SK-N-SH (cell line): ENCODE results near the gene TMEM170A. TPM values are rescaled to one million over a fixed set of nuclear protein-coding genes. Genes with fewer than 3 reads are reported as not detected.

ENCODE experiments used
- CTCF ChIA-PET: fragments of 300-600, 350-600 bp; formaldehyde crosslinking; extraction: SDS; loops from one replicate; lab custom pipeline; 2021; lab: Yijun Ruan, JAX
- POLR2A ChIA-PET: fragments of 350-600 bp; sonication (Branson Sonifier 250); formaldehyde crosslinking; extraction: SDS; loops from one replicate; lab custom pipeline; 2020; ENCODE audit warnings: antibody characterized with exemption, inconsistent platforms; lab: Yijun Ruan, JAX
- DNase-seq: peaks from one replicate; pipeline ENCODE4 v3.0.0; 2012
- H2AFZ ChIP-seq: fragments of 200-600 bp; sonication (generic); 2 replicates; pipeline ENCODE4 v1.8.1; 2016; ENCODE audit warnings: antibody characterized with exemption, mild to moderate bottlenecking, low read depth
- H3F3A ChIP-seq: fragments of 200-600 bp; sonication (generic); replicated peaks from 2 replicates; pipeline ENCODE3; 2016; ENCODE audit warnings: antibody characterized with exemption, mild to moderate bottlenecking; ENCODE audit not compliant: insufficient read depth
- H3K27ac ChIP-seq, 2 experiments: fragments of 200-500 bp in 1 of 2; fragments of 200-600 bp in 1 of 2; sonication (Bioruptor generic) in 1 of 2; sonication (generic), shearing (Covaris generic) in 1 of 2; 2 replicates each; pipeline versions ENCODE4 v1.5.1 to v1.6.1; 2014 to 2016; ENCODE audit warnings: low read depth in 2 of 2, inconsistent platforms in 1 of 2, low read length in 1 of 2, mild to moderate bottlenecking in 1 of 2, mixed read lengths in 1 of 2
- H3K27me3 ChIP-seq: fragments of 200-600 bp; sonication (generic), shearing (Covaris generic); 2 replicates; pipeline ENCODE4 v1.6.1; 2016; ENCODE audit warnings: mixed run types; ENCODE audit not compliant: insufficient read depth
- H3K36me3 ChIP-seq, 2 experiments: fragments of 200-500 bp in 1 of 2; fragments of 200-600 bp in 1 of 2; sonication (Bioruptor generic) in 1 of 2; sonication (generic) in 1 of 2; replicated peaks in 1 of 2; 2 replicates each; pipeline versions ENCODE3 to v1.5.1; 2014 to 2016; ENCODE audit warnings: low read length in 1 of 2, mild to moderate bottlenecking in 1 of 2; ENCODE audit not compliant: insufficient read depth in 2 of 2, control insufficient read depth in 1 of 2
- H3K4me1 ChIP-seq, 2 experiments: fragments of 200-500 bp in 1 of 2; fragments of 200-600 bp in 1 of 2; sonication (Bioruptor generic) in 1 of 2; sonication (generic), shearing (Covaris generic) in 1 of 2; 2 replicates each; pipeline versions ENCODE4 v1.5.1 to v1.6.1; 2014 to 2016; ENCODE audit warnings: low read depth in 1 of 2, low read length in 1 of 2, mixed run types in 1 of 2; ENCODE audit not compliant: insufficient read depth in 2 of 2, control insufficient read depth in 1 of 2
- H3K4me2 ChIP-seq: fragments of 200-600 bp; sonication (generic), shearing (Covaris generic); 2 replicates; pipeline ENCODE4 v1.6.1; 2017; ENCODE audit warnings: mixed run types
- H3K4me3 ChIP-seq, 2 experiments: fragments of 200-500 bp in 1 of 2; fragments of 200-600 bp in 1 of 2; sonication (Bioruptor generic) in 1 of 2; sonication (generic), shearing (Covaris generic) in 1 of 2; 2 replicates each; pipeline versions ENCODE4 v1.5.1 to v1.8.1; 2014 to 2016; ENCODE audit warnings: low read depth in 2 of 2, inconsistent platforms in 1 of 2, low read length in 1 of 2, mild to moderate bottlenecking in 1 of 2, mixed read lengths in 1 of 2, moderate library complexity in 1 of 2
- H3K79me2 ChIP-seq: fragments of 200-600 bp; sonication (generic); 2 replicates; pipeline ENCODE4 v1.8.1; 2017; ENCODE audit warnings: mild to moderate bottlenecking; ENCODE audit not compliant: insufficient read depth
- H3K9ac ChIP-seq: fragments of 200-600 bp; sonication (generic); 2 replicates; pipeline ENCODE4 v1.6.1; 2017; ENCODE audit warnings: mixed run types
- H3K9me2 ChIP-seq: fragments of 200-600 bp; sonication (generic); 2 replicates; pipeline ENCODE4 v1.6.1; 2017; ENCODE audit warnings: mixed run types
- H3K9me3 ChIP-seq: fragments of 200-600 bp; sonication (generic); 2 replicates; pipeline ENCODE4 v1.6.1; 2017; ENCODE audit warnings: mixed run types, mild to moderate bottlenecking, moderate library complexity
- H4K20me1 ChIP-seq: fragments of 200-600 bp; sonication (generic); 2 replicates; pipeline ENCODE4 v1.6.1; 2017; ENCODE audit warnings: mild to moderate bottlenecking, mixed run types; ENCODE audit not compliant: insufficient read depth
- CTCF ChIP-seq: fragments of 200-600 bp; sonication (generic); IDR thresholded peaks from 2 replicates; pipeline ENCODE4 v1.6.1; 2017; ENCODE audit warnings: antibody characterized with exemption, mild to moderate bottlenecking, moderate library complexity
- ELF1 ChIP-seq: IDR thresholded peaks from 2 replicates; pipeline ENCODE4 v1.4.0; 2012
- EP300 ChIP-seq, 2 experiments: IDR thresholded peaks; 2 replicates each; pipeline versions ENCODE4 v1.4.0 to v1.6.1; 2012; ENCODE audit warnings: borderline replicate concordance in 1 of 2, low read depth in 1 of 2, low read length in 1 of 2
- EZH2phosphoT487 ChIP-seq: fragments of 200-600 bp; sonication (generic); IDR thresholded peaks from 2 replicates; pipeline ENCODE4 v1.6.1; 2017; ENCODE audit warnings: low read depth, mixed run types, mild to moderate bottlenecking, antibody characterized with exemption, moderate library complexity, borderline replicate concordance
- FOSL2 ChIP-seq: IDR thresholded peaks from 2 replicates; pipeline ENCODE4 v1.4.0; 2012; ENCODE audit warnings: low read depth, mild to moderate bottlenecking, moderate library complexity, borderline replicate concordance
- FOXJ3 ChIP-seq: sonication (generic); formaldehyde crosslinking; IDR thresholded peaks from 2 replicates; pipeline ENCODE4 v1.5.1; 2020; ENCODE audit warnings: mild to moderate bottlenecking, missing genetic modification reagents
- MAX ChIP-seq: IDR thresholded peaks from 2 replicates; pipeline ENCODE4 v1.4.0; 2012; ENCODE audit warnings: low read depth
- MEF2A ChIP-seq: IDR thresholded peaks from 2 replicates; pipeline ENCODE4 v1.4.0; 2012; ENCODE audit warnings: low read depth, borderline replicate concordance
- MXI1 ChIP-seq: IDR thresholded peaks from 2 replicates; pipeline ENCODE4 v1.6.1; 2012; ENCODE audit warnings: mild to moderate bottlenecking, low read depth, low read length, improper control_type of control experiment
- POLR2AphosphoS5 ChIP-seq: IDR thresholded peaks from 2 replicates; pipeline ENCODE4 v1.6.1; 2012; ENCODE audit warnings: low read depth, low read length
- SMC3 ChIP-seq: IDR thresholded peaks from 2 replicates; pipeline ENCODE4 v1.6.1; 2012; ENCODE audit warnings: low read depth, low read length, improper control_type of control experiment
- TAF1 ChIP-seq: IDR thresholded peaks from 2 replicates; pipeline ENCODE4 v1.6.1; 2012; ENCODE audit warnings: low read depth, mild to moderate bottlenecking, low read length, moderate library complexity, borderline replicate concordance
- USF2 ChIP-seq: fragments of 150-350 bp; IDR thresholded peaks from 2 replicates; pipeline ENCODE4 v1.6.1; 2017; ENCODE audit warnings: antibody characterized with exemption, low read length, low read depth, borderline replicate concordance
- YY1 ChIP-seq: IDR thresholded peaks from 2 replicates; pipeline ENCODE4 v1.4.0; 2012; ENCODE audit warnings: low read depth, mild to moderate bottlenecking
- WGBS: methylation state at CpG from one replicate; pipeline ENCODE4 v1.1.6; 2017; ENCODE audit warnings: low lambda C conversion rate; 5-methylcytosine and 5-hydroxymethylcytosine counted together
- polyA plus RNA-seq, 3 experiments: library from polyadenylated mRNA; depleted of rRNA; stranded (reverse); fragments of >200 nt; gene quantifications; 2 replicates each; pipeline ENCODE4 v1.2.3, GENCODE V29; 2012

The TMEM170A gene
- polyA plus RNA-seq, 1 of the 3 experiments (the other 2 are of a cell fraction), result 9.2 TPM

- H3F3A ChIP-seq, result no peaks in the 10 kb centered on the region
- no peaks in the 10 kb centered on the region for H3K27me3 ChIP-seq
- CTCF ChIA-PET, result interaction anchor here (1.3 to 2.6 kb wide), 3 partner anchors 10 to 22 kb away, joined by 5 to 8 read pairs (median 6); partner anchors contain the start of gene CFDP1
- H3K36me3 ChIP-seq, result peaks cover 0 to 9% of the 10 kb centered on the region in 2 experiments
- peaks cover 54% of the 10 kb centered on the region for H4K20me1 ChIP-seq
- no peak overlapping the region for H3K27ac ChIP-seq
- no peak for DNase-seq
- TF ChIP-seq YY1 (no peak), MXI1 (no peak), SMC3 (no peak), EP300 (IDR thresholded peaks at IDR 0.05; ENCODE audit: borderline replicate concordance in 1 of 2, low read depth in 1 of 2, low read length in 1 of 2) (no peak), CTCF (no peak), MAX (no peak), TAF1 (no peak), POLR2AphosphoS5 (no peak), EZH2phosphoT487 (no peak), FOSL2 (no peak), MEF2A (no peak), USF2 (no peak), FOXJ3 (CRISPR knock-in tag) (no peak), ELF1 (no peak)
- TF ChIP-seq, all 33 proteins: peak for 0
- no peak overlapping the region for H3K4me2 ChIP-seq
- H2AFZ ChIP-seq, result no peak overlapping the region
- H3K79me2 ChIP-seq, result peaks cover 97% of the 10 kb centered on the region
- H3K4me3 ChIP-seq, result no peak overlapping the region
- no peak overlapping the region for H3K9ac ChIP-seq
- POLR2A ChIA-PET, result no interaction called here
- H3K4me1 ChIP-seq, result peaks cover 0 to 28% of the 10 kb centered on the region in 2 experiments; a peak in 2 of 4 replicates
- WGBS, result 74% methylated on average over 5 of the region's 5 CpGs
- H3K9me3 ChIP-seq, result no peaks in the 10 kb centered on the region
- H3K9me2 ChIP-seq, result no peaks in the 10 kb centered on the region
These were observed 8.8 kb downstream of the TMEM170A start for GRCh38 chr16:75455677-75456076.
